NCI-H446 (cell line): ENCODE measurements around the gene RC3H1.

Experiments used
- DNase-seq, 2 experiments: peaks; one replicate each; lab custom pipeline; 2025; lab: John Stamatoyannopoulos, UW

Gene RC3H1

GRCh38 chr1:173887627-173888026 is 134.5 kb downstream of the RC3H1 start:
- no peak for DNase-seq

GRCh38 chr1:173886746-173887611 is 135.2 kb downstream of the RC3H1 start:
- DNase-seq, result no peak

GRCh38 chr1:173884701-173885100 is 137.5 kb downstream of the RC3H1 start:
- DNase-seq, result no peak
